ENCODE measurements around the gene VAV3. TPM values are rescaled to one million over a fixed set of nuclear protein-coding genes. Genes with fewer than 3 reads are reported as not detected.

The VAV3 gene
- total RNA-seq, 1 donor from 2014 or later, result 1.4 TPM

Small RNAs within 50 kb of the gene (microRNA-seq; reads per million reads assigned to microRNA genes)
- gene MIR7852, result not detected

Other genes with a start within 250 kb of the VAV3 start
- gene SLC25A24, start 235.2 kb upstream of the VAV3 start, total RNA-seq, result 58.4 and 58.9 TPM in 2 replicates